Measurements from ENCODE around the gene ETS1.

The ETS1 gene

DNA sequence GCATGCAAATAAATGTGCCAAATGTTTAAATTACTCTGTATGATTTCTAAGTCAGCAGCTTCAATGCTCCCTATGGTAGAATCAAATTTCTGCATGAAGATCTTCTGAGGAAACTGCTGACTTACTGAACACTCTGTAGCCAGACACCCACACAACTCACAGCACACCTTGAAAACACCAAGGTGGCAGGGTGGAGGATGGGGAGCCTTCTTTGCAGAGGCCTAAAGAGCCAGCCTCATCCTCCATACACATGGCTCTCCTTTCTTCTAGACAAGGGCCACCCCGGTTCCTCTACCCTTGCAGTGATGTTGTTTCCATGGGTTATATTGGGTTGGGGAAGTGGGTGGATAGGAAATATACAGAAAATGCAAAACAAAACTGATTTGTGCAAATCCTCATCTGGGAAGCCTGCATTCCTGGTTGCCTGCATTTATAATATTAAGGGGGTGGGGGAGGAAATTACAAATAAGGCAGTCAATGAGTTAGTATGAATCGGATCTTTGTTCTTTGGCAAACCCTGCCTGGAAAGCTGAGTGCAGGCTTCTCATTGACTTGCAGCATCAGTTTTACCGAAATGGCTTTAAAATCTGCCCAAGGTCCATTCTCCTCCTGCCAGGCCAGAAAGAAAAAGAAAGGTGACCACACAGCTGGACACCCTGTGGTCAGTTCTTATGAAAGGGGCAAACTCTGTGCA, 15.8 kb upstream of the ETS1 start:
- TF ChIP-seq, protein P1, sequence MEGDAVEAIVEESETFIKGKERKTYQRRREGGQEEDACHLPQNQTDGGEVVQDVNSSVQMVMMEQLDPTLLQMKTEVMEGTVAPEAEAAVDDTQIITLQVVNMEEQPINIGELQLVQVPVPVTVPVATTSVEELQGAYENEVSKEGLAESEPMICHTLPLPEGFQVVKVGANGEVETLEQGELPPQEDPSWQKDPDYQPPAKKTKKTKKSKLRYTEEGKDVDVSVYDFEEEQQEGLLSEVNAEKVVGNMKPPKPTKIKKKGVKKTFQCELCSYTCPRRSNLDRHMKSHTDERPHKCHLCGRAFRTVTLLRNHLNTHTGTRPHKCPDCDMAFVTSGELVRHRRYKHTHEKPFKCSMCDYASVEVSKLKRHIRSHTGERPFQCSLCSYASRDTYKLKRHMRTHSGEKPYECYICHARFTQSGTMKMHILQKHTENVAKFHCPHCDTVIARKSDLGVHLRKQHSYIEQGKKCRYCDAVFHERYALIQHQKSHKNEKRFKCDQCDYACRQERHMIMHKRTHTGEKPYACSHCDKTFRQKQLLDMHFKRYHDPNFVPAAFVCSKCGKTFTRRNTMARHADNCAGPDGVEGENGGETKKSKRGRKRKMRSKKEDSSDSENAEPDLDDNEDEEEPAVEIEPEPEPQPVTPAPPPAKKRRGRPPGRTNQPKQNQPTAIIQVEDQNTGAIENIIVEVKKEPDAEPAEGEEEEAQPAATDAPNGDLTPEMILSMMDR (IDR thresholded peaks at IDR 0.05; ENCODE audit: low read depth, low read length, missing control alignments) = no peak
- H3K4me3 ChIP-seq (replicated peaks; ENCODE audit: low read depth, low read length) = no peak overlapping the region
- no peak for DNase-seq (ENCODE audit: extremely low read depth, low read depth)

DNA sequence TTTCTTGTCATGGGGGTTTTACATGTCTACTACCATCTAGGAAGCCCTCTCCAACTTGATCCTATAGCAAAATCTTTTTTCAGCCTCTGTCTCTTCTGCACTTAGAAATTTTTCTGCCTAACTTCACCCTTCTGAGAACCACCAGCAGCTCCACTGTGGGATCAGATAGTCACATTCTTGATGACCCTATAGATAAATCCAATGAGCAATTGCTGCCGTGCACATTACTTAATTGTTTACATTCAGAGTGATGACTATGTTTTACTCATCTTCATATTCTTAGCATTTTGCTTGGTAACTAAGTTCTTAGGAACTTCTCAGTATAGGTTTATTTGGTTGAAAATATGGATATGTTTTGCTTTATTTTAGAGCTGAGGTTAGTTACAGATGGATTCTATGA, 12.4 kb upstream of the ETS1 start:
- TF ChIP-seq, protein P1 (IDR thresholded peaks at IDR 0.05; ENCODE audit: low read depth, low read length, missing control alignments) = no peak
- H3K4me3 ChIP-seq (replicated peaks; ENCODE audit: low read depth, low read length) = no peak overlapping the region
- DNase-seq (ENCODE audit: extremely low read depth, low read depth) = no peak

DNA sequence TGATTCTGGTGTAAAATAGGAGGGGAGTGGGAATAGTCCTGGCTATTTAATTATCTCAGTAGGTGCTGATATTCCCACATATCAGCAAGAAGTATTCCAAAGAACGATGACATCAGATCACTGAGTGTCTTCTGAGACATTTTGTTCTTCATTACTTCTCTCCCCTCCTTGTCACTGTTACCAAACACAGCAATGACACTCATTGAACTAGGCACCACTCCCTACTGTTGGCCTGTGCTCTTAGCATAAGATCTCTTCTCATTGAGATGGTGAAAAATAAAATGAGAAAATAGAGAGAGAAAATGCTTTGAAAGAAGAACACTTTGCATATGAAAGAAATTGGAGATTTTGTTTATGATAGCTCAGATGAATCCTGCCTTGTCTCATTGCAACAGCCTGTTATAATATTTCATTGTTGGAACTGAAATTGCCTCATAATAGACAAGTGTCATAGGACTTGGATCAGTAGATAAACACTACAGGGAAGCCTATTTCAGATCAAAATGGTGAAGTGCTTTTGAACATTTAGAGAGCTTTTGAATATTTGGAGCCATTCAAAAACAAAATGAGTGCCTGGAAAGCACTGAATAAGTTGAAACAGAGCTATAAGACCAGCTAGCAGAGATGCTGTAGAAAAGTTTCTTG, 11.3 kb upstream of the ETS1 start:
- TF ChIP-seq, protein P1 (IDR thresholded peaks at IDR 0.05; ENCODE audit: low read depth, low read length, missing control alignments) = no peak
- no peak overlapping the region for H3K4me3 ChIP-seq (replicated peaks; ENCODE audit: low read depth, low read length)
- DNase-seq (ENCODE audit: extremely low read depth, low read depth) = no peak

DNA sequence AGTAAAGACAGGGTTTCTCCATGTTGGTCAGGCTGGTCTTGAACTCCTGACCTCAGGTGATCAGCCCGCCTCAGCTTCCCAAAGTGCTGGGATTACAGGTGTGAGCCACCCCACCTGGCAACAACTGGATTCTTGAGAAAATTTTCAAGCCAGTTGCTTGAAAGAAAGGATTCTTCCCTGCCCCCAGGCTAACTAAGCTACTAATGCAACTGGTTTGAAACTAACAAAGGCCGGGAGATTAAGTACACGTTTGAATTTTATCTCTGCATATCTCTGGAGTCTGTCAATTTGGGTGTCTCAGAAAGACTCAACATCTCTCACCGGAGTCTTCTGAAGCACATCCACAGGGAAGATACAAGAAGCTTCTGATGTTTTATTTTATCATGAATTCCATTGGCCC, 10.7 kb upstream of the ETS1 start:
- no peak for DNase-seq (ENCODE audit: extremely low read depth, low read depth)
- H3K4me3 ChIP-seq (replicated peaks; ENCODE audit: low read depth, low read length) = no peak overlapping the region
- TF ChIP-seq, protein P1 (IDR thresholded peaks at IDR 0.05; ENCODE audit: low read depth, low read length, missing control alignments) = no peak

DNA sequence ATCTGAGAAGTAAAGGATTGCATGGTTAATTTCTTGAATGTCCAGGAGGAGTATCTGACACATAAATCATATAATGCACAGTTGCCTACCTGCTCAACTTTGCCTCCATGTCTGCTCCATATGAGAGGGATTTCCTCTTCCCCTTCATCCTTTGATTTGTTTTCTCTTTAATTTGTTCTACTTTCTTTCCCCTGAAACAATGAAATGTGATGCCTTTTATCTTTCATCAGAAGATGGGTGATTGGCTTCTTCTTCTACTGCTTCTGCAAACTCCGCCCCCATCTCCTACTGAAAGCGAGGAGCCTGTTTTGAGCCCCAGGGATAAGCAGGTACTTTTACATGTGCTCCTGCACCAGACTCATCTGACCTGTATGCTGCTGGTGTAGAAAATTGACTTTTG, 9.9 kb upstream of the ETS1 start:
- TF ChIP-seq, protein P1 (IDR thresholded peaks at IDR 0.05; ENCODE audit: low read depth, low read length, missing control alignments) = no peak
- no peak overlapping the region for H3K4me3 ChIP-seq (replicated peaks; ENCODE audit: low read depth, low read length)
- no peak for DNase-seq (ENCODE audit: extremely low read depth, low read depth)

DNA sequence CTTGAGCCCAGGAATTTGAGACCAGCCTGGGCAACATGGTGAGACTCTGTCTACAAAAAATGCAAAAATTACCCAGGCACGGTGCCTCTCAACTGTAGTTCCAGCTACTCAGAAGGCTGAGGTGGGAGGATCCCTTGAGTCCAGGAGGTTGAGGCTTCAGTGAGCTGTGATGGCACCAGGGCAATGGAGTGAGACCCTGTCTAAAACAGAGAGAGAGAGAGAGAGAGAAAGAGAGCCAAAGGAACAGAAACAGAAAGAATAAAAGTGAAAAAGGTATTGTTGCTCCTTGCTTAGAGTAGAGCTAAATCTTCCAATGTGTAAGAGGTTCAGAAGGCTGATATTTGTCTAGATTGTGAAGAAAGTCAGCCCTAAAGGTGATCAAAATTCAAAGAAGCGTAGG, 8.9 kb upstream of the ETS1 start:
- DNase-seq (ENCODE audit: extremely low read depth, low read depth) = no peak
- TF ChIP-seq, protein P1 (IDR thresholded peaks at IDR 0.05; ENCODE audit: low read depth, low read length, missing control alignments) = no peak
- no peak overlapping the region for H3K4me3 ChIP-seq (replicated peaks; ENCODE audit: low read depth, low read length)

All from HFF-Myc (cell line).